Measurements from ENCODE around the gene SEPHS1.
"Not testable (repeated sequence)": the region's sequence is repeated elsewhere in the genome, so short reads cannot be mapped to it uniquely, and the experiment has no call there.

SEPHS1 gene

DNA sequence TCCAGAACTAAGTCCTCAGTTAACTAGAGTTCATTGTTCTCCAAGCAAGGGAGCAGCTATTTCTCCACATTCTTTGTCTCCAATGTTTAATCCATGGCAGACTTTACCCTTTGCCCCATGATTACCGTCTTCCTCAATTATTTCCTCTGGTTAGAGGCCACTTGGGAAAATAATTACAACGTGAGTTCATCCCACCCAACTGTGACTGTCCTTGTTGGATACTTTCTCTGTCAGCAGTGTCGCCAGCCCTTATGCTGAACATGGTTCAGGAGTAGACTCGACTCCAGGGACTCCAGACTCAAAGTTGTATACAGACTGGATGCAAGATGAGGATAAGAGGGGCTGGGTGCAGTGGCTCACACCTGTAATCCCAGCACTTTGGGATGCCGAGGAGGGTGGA lies 17.1 kb upstream of the SEPHS1 start:
- DNase-seq (ENCODE audit: low read depth, low spot score): no peak

DNA sequence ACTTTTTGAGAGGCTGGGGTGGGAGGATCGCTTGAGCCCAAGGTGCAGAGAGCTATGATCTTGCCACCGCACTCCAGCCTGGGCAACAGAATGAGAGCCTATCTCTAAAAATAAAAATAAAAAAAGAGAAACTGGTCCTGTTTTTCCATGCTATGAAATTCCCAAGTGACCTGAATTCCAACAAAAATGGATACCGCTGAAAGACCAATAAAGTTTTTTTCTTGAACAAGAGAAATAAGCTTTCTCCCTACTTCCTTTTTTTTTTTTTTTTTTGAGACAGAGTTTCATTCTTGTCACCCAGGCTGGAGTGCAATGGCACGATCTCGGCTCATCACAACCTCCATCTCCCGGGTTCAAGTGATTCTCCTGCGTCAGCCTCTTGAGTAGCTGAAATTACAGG lies 12.5 kb upstream of the SEPHS1 start:
- no peak for DNase-seq (ENCODE audit: low read depth, low spot score)

- no peak for DNase-seq (ENCODE audit: low read depth, low spot score)
These were observed 8.3 kb upstream of the SEPHS1 start for GRCh38 chr10:13356392-13356791.

DNA sequence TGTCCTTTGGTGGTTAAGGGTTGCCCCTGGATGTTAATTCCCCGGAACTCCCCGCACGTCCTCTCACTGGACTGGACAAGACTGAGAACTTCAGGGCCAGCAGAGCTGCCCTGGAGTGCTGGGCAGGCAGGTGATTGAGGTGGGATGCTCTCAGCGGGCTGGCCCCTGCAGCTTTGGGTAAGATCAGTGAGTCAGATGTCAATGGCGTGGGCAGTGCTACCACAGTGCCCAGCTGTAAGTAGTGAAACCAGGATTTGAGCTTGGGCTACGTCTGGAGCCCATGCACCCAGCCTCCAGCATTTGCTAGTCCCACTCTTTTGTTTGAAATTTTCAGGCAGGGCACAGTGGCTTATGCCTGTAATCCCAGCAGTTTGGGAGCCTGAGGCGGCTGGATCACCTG lies 6.7 kb upstream of the SEPHS1 start:
- no peak for DNase-seq (ENCODE audit: low read depth, low spot score)

DNA sequence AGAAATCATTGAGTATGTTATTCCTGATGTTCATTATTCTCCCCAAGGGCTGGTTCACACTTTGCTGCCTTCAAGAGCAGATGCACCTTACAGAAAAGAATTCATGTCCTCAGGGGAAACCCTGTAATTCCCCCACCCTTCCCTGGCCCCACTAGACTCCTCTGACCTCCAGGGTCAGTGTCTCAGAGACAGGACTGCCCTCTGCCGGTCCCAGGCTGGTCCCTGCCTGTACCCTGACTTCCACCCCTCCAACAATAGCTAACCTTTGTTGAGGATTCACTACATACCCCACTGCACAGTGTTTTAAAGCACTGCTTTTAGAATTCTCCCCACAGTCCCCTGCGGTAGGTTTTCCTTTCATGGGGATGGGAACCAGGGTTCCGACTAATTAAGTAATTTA lies 4.4 kb upstream of the SEPHS1 start:
- DNase-seq (ENCODE audit: low read depth, low spot score): no peak

- no peak for DNase-seq (ENCODE audit: low read depth, low spot score)
These were observed 3.3 kb upstream of the SEPHS1 start for GRCh38 chr10:13351340-13351915.

DNA sequence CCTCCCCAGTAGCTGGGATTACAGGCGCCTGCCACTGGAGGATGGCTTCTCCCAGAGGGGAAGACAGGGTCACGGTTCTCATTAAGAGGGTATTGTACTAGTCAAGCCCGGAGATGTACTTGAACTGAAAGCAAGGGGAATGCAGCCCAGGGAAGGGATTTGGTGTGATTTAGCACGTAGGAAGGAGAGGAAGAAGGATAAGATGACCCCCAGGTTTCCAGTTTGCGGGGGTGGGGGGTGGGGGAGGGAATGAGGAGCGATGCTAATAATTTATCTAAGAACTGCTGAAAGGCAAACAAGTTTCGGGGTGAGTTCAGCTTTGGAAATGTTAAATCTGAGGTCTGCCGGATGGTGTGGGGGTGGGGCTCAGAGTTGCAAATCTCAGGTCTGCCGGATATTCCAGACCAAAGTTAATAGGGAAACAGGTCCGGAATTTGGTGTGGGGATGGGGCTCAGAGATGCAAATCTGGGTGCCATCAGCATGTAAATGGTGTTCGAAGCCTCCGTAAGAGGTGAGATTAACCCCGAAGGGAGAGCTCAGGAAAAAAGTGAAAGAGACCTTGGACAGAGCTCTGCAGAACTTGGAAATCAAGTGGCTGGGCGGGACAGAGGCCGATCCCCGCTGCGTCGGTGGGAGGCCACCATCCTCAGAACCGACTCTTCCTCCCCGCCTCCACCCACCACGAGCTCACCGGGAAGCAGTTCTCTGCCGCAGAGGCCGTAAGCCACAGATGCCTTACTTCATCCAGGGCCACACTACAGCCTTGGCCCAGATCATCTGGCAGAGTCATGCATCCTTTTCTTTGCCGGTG lies 1.6 kb upstream of the SEPHS1 start:
- DNase-seq (ENCODE audit: low read depth, low spot score): no peak

DNA sequence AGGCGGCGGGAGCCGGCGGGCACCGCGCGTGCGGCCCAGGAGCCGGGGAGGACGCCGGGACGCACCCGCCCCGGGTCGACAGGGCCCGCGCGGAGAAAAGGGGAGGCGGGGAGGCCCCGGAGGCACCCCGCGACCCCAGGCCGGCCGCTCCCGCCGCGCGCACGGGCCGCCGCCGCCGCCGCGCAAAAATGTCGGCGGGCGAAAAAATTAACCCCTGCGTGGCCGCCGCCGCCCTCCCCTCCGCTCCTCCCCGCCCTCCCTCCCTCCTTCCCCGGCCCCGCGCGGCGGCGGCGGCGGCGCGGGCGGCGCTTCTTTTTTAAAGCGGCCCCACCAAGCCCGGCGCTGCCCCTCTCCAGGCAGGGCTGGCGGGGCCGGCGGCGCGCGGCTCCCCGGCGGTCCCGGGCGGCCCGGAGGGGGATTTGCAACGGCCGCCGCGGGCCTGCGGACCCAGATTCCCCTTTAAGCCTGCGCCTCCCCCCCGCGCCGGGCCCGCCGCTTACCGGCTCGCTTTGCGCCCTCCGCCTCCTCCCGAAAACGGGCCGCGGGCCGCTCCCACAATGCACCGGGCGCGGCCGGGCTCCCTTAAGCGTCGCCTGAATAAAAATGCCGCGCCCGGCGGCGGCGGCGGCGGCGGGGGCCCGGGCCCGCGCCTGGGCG lies 465 bp downstream of the SEPHS1 start:
- no peak for DNase-seq (ENCODE audit: low read depth, low spot score)

DNA sequence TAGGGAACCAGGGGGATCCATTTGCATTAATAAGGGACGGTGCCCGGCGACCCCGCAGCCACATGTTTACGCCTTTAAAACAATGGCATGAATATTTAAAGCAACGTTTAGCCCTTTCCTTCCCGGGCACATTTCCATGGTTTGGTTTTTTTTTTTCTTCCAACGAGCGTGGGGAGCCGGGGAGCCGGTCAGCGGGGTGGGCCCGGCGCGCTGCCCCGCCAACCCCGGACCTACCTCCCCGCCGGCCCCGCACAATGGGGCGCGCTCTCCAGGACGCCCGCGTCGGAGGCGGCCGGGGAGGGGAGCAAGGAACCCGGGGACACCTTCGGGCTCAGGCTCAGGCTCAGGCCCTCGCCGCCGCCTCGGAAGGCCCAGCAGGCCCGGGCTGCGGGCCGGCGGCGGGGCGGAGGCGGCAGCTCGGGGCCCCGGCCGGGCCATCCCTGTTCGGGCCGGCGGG lies 1.0 kb downstream of the SEPHS1 start:
- DNase-seq (ENCODE audit: low read depth, low spot score): no peak

DNA sequence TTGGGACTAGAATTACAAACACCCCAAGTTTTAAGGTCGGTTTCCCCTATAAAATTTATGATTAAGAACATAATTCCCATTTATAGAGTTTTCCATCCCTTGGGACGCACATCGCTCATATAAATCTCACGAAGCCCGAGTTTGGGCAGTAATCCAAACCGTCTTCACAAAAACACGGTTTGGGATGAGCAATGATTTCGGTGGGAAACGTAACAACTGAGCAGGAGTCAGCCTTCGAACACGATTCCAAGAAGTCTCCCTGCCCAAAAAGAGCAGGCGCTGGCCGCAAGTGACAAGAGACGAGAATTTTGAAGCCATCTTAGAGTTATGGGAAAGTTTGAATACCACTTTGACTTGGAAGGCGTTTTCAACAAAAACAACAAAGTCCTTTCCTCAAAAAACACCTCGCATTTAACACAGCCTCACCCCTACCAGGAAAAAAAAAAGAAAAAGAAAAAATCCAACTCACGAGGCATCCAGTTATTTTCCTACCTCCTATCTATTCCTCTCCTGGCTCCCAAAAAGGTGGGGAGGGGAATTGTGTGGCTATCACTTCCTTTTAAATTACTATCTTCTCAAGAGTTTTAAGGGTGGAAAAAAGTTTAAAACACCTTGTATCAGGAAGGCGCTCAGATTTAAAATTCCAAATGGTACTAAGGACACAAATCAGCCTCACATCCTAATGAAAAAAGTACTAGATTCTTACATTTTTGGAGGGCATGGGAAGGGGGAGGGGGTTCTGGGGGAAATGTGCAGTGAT lies 1.6 kb downstream of the SEPHS1 start:
- DNase-seq (ENCODE audit: low read depth, low spot score): no peak

- no peak for DNase-seq (ENCODE audit: low read depth, low spot score)
These were observed 7.3 kb downstream of the SEPHS1 start for GRCh38 chr10:13340626-13341376.

- no peak for DNase-seq (ENCODE audit: low read depth, low spot score)
These were observed 8.0 kb downstream of the SEPHS1 start for GRCh38 chr10:13340068-13340467.

GRCh38 chr10:13338390-13339110 lies 9.5 kb downstream of the SEPHS1 start:
- DNase-seq (ENCODE audit: low read depth, low spot score): no peak

DNA sequence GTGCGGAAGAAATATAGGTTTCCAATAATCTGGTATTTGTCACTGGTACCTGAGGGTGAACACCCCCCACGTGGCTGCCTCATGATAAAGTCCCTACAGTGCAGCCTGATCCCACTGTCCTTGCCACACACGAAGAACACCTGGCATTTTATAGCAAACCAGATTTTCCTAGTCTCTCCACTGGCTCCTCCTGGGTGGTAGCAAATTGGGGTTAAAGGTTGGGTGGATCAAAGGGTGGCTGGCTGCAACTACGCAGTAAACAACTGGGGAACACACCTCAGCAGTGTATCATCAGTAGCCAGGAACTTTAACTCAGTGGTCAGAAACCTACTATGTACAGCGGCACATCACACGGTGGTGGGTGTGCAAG lies 10.3 kb downstream of the SEPHS1 start:
- DNase-seq (ENCODE audit: low read depth, low spot score): no peak

- no peak for DNase-seq (ENCODE audit: low read depth, low spot score)
These were observed 10.8 kb downstream of the SEPHS1 start for GRCh38 chr10:13337128-13337826.

GRCh38 chr10:13335881-13336280 lies 12.2 kb downstream of the SEPHS1 start:
- no peak for DNase-seq (ENCODE audit: low read depth, low spot score)

DNA sequence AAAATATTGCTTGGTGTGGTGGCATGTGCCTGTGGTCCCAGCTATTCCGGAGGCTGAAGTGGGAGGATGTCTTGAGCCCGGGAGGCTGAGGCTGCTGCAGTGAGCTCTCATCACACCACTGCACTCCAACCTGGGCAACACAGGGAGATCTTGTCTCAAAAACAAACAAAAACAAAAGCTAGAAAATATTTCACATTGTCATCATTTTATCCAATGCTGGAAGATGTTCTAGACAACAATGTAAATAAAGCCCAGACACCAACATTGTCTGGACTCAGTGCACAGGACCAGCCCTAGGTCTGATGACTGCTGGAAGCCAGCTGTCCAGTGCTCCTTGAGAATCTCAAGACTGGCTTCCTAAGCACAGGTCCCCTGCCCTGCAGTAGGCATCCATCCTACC lies 13.5 kb downstream of the SEPHS1 start:
- no peak for DNase-seq (ENCODE audit: low read depth, low spot score)

DNA sequence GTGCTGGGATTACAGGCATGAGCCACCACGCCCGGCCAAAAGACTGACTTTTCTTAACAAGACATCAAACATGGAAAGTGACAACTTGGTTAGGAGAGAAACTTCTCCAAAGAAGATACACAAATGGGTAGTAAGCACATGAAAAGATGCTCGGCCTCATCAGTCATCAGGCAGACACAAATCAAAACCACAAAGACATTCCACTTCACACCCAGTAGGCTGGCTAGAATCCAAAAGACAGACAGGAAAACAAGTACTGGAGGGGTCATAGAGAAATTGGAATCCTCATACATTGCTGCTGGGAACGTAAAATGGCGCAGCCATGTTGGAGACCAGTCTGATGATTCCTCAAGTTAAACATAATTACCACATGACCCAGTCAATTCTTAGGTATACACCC lies 16.4 kb downstream of the SEPHS1 start:
- DNase-seq (ENCODE audit: low read depth, low spot score): no peak

GRCh38 chr10:13330980-13331379 lies 17.1 kb downstream of the SEPHS1 start:
- not testable (repeated sequence) for DNase-seq (ENCODE audit: low read depth, low spot score)

GRCh38 chr10:13329565-13329964 lies 18.5 kb downstream of the SEPHS1 start:
- DNase-seq (ENCODE audit: low read depth, low spot score): no peak

Data from smooth muscle cell of the brain vasculature (primary cell).